Renal cortical epithelial cell (primary cell): ENCODE measurements around the gene PTTG1. TPM values are rescaled to one million over a fixed set of nuclear protein-coding genes. Genes with fewer than 3 reads are reported as not detected.

Experiments used
- DNase-seq: peaks from one replicate; pipeline ENCODE4 v3.0.0-alpha.2; 2011; ENCODE audit warnings: low read depth
- total RNA-seq: library from RNA; depleted of rRNA; stranded (reverse); fragments of >200 nt; gene quantifications from 2 replicates; pipeline ENCODE4 v1.2.3, GENCODE V29; 2014

PTTG1 gene
- 19.9 and 107 TPM in 2 replicates for total RNA-seq

- peak; percentile 93 for DNase-seq
Measured at GRCh38 chr5:160421625-160422258, at the start of gene PTTG1. Gene PTTG1 (plus strand): TSS chr5:160421855. CDS start chr5:160422313, 458 bp downstream.

DNA sequence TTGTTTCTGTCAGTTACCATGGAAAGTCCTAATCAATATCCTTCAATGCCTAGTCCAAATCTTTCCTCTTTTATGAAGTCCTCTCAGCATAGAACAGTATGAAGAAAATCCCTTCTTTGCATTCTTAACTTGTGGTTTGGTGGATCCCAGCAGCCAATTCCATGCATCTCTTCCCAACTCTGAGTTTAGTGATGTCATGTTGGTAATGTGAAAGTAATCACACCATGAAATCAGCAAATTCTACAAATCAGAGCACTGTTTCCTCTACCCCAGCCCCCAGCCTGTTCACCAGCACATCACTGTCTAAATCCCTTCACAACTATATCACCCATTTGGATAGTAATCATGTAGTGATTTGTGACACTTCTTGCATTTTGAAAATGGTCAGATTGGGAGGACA, 46.5 kb upstream of the PTTG1 start:
- DNase-seq: no peak

DNA sequence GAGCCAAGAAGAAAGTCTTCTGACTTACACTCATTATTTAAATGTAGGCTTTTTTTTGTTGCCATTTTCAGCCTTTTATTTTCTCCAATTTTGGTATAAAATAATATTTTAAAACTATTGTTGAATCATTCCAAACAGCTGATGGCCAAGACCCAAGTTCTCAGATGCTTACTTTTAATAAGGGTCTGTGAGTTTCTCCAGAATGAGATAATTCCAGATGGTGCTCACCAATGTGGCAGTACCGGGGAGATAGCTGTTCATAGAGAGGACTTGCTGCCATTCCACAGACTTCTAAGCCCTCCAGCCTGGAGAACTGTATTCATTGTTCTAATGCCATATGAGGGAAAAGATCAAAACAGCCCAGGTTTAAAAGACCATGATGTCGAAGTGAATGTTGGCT, 46.0 kb upstream of the PTTG1 start:
- DNase-seq: no peak

GRCh38 chr5:160376416-160376815, 45.2 kb upstream of the PTTG1 start:
- DNase-seq: no peak

DNA sequence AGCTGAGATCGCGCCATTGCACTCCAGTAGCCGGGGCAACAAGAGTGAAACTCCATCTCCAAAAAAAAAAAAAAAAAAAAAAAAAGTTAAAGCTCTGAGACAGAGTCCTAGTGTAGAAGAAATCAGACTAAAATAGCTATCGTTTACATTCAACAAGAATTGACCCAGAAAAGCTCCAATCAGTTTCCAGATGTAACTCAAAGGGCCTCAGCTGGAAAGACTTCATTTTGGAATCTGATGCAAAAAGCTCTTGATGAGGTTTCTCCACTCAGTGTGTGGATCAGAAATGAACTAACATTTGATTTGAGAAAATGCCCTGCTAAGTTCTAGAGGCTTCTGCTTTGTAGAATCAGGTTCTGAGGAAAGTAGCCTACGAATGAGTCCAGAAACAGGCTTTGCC, 44.0 kb upstream of the PTTG1 start:
- no peak for DNase-seq

- no peak for DNase-seq
Measured at GRCh38 chr5:160378330-160378729, 43.3 kb upstream of the PTTG1 start.

DNA sequence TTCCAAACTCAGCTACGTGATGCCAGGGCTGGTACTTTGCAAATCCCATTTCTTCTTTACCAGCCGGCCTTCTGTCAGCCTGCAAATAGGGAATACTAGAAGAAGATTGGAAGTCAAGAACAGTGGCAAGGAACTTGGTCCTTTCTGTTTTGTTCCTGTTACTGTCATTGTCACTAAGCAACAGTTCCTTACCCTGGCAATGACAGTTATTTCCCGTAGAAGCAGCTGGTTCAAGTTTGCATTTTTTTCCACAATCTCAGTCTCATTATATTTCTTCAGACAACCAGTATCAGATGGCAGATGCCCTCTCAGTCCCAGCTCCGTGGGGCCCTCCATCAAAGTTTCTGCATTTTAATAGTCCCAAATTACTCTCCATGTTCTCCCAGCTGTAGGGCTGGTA, 42.1 kb upstream of the PTTG1 start:
- no peak for DNase-seq

- DNase-seq: no peak
Measured at GRCh38 chr5:160380041-160380440, 41.6 kb upstream of the PTTG1 start.

DNA sequence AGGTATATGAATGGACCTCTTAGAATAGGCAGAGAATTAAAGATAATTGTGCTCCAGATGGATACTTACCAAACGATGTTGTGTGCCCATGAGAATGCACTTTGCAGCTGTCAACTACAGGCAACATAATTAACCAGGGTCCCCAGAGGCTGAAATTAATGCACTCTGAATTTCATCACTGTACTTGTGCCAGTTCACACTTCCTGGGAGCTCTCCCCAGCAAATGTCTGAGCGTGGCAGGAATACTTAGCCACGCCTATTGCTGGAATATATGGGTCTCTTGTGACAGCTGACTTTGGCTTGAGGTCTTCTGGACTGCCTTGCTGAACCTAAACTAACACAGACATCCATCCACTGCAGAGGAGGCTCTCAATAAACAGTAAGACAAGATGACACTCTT, 39.3 kb upstream of the PTTG1 start:
- no peak for DNase-seq

DNA sequence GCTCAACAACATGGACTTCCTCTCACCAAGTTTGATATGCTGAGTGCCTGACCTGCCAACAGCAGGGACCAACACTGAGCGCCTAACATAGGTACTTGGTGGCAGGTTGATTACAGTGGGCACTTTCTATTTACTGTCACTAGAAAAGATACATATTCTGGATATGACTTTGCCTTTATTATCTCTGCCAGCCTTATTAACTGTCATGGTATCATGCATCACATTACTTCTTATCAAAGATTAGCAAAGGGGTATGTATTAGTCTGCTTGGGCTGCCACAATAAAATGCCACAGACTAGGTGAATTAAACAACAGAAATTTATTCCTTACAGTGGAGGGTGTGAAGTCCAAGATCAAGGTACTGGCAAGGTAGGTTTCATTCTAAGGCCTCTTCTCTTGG, 37.0 kb upstream of the PTTG1 start:
- no peak for DNase-seq

- DNase-seq: no peak
Measured at GRCh38 chr5:160385496-160385895, 36.2 kb upstream of the PTTG1 start.

DNA sequence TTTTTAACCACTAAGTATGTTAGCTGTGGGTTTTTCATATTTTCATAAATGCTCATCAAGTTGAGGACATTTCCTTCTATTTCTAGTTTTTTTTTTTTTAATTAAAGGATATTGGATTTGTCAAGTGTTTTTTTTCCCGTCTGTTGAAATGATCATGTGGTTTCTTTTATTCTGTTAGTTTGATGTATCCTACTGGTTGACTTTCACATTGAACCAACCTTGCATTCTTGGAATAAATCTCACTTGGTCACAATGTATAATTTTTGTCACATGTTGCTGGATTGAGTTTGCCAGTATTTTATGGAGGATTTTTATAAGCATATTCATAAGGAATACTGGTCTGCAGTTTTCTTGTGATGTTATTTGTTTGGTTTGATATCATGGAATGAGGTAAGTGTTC, 34.2 kb upstream of the PTTG1 start:
- no peak for DNase-seq

DNA sequence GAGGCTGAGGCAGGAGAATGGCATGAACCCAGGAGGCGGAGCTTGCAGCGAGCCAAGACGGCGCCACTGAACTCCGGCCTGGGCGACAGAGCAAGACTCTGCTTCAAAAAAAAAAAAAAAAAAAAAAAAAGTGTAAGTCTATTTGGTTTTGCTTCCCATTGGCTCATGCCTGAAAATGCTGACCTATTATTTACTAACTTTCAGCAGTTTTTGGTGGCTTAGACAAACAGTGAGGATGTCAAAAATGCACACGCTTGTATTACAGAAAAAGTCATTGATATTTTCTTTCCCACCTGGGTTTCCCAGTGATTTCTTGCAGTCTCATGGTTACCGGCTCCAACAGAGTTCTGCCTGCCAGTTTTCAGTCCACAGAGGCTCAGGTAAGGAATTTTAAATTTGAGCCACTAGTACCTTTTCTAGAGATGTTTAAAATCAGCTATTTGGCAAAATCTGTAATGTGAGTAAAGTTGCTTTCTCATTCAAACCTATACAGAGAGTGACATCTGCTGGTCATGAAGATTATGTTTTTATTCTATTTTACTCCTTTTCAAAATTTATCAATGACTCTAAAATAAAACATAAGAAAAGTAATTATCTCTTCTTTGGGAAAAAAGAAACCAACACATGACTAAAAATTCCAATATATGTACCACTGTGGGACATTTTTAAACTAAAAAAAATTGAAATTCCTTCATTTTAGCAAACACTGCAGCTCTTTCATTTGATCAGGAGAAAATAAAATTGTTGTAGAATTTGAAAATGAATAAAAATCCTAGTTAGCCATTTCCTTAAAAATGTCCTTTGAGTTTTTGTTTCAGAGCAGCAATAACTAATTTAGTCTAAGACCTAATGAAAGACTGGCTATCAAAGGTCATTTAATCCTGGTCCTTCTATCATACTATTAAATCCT, 30.6 kb upstream of the PTTG1 start:
- DNase-seq: peak; percentile 44

- no peak for DNase-seq
Measured at GRCh38 chr5:160395111-160395510, 26.5 kb upstream of the PTTG1 start.

DNA sequence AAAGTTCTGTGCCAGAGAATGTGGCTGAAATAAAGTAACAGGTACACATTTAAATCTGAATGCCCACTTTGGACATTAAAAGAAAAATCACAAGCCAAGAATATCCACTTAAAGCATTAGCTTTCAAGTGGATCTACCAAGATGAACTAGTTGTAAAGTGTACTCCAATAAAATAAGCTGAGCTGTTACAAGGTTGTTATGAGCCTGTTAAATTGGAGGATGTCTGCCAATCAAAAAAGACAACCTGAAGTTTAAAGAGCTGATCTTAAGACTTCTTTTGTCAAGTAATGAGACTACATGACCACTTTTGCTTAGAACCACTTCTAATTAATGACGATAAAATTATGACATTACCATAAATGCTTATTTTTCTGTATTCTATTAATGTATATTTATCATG, 24.2 kb upstream of the PTTG1 start:
- no peak for DNase-seq

GRCh38 chr5:160398806-160399205, 22.8 kb upstream of the PTTG1 start:
- DNase-seq: peak; percentile 15

- DNase-seq: peak; percentile 87
Measured at GRCh38 chr5:160399402-160400353, 22.0 kb upstream of the PTTG1 start, which contains the start of gene FAM200C. Gene FAM200C (minus strand): TSS chr5:160400054. CDS start chr5:160395490, 4,564 bp downstream.

DNA sequence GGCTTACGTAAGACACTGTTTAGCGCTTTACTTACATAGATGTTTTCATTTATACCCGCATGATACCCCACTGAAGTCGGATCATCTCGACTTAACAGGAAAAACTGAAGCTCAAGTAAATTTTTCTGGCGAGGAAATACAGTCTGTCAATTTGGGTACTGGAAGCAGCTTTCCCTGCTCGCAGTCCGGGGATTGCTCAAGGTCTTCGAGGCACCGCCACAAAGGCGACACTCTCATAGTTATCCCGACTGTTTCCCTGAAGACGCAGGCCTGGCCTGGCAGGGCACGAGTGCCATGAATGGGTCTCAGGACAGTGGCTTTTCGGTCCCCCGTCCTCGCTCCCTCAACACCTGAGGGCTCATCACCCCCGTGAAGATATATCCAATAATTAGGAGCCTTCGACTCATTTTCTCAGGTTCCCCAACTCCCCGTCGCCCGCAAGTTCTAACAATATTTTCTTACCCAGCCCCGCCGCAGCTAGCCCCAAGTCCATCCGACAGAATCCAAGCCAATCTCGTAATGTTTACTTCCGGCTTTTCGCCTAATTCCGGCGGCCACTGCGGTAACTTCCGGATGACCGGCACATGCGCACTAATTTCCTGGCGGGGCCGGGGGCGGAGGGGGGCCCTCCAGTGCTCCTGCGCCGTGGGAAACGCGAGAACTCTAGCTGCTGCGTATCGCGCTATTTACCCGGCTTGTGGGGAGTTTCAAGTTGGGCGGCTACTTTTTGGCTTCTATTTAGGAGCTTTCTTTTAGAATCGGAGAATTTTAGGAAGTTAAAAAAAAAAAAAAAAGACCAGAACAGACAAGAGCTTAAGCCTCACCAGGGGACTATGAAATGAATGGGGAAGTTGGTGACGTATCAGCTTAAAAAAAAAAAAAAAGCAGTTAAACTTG, 2.8 kb upstream of the PTTG1 start, which contains the start of gene SLU7:
TSS of gene SLU7 (minus strand) at position 521 of the 897 bp plus-strand sequence. CDS start 3,787 bp downstream, outside the sequence.
- DNase-seq: peak; percentile 90

DNA sequence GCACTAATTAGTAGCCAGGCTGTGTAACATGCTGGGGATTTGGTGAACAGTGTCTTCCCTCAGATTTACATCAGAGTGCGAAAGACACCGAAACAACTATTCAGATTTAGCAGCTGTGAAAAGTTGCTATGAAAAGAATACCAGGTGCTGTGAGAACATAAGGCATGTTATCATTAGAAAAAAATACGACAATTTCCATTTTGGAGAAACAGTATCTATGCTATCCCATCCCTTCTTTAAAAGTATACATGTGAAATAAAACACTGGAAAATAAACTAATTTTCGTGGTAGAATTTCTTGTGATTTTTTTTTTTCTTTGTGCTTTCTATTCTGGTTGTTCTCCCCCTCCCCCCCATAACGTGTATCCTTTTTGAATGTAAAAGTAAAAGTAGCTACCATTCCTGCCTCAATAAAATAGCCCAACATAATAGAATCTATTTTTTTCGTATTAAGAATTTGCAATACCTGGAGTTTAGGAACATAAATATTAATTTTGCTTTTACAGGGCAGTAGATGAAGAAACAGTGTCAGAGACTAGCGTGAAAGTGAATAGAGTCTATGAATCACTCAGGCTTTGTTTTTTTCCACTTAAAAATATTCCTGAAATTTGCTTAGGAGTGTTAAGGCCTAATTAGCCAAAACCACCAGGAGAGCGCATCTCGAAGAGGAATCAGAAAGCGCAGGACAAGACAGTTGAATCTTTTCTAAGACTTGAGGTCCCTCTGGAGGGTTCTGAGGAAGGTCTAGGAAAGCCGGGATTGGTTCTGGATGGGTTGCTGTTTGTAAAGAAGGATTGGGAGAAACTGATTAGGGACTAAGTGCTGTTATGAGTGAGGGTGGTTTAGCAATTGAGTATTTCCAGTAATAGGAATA, 2.0 kb upstream of the PTTG1 start:
- no peak for DNase-seq

DNA sequence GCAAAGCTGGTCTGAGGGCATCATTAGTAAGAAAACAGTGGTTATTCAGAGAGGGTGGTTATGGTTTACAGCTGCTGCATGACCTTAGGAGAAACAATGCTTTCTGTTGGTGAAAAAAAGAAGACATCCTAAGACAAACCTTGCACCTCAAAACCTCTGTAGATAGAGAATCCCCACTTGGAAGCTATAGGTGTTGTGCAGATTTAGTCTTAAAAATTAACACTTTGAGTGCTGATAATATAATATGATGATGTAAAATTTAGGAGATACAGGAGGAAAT, 1.4 kb upstream of the PTTG1 start:
- DNase-seq: no peak
